A549 (cell line): ENCODE data around the gene NR1H2. TPM values are rescaled to one million over a fixed set of nuclear protein-coding genes. Genes with fewer than 3 reads are reported as not detected.

ENCODE experiments used
- ATAC-seq, 2 experiments: fragments of 200-7000 bp in 1 of 2; fragments of >200 bp in 1 of 2; cut with Nextera tagmentation in 1 of 2; cut with Tn5 transposase in 1 of 2; 3 replicates each; pipeline versions ENCODE4 v1.8.0 to v1.9.1; 2018 to 2020; ENCODE audit warnings: mild to moderate bottlenecking in 1 of 2, moderate library complexity in 1 of 2
- CTCF ChIA-PET: fragments of 300-600 bp; sonication (Branson Sonifier 250); formaldehyde crosslinking; extraction: SDS; loops from one replicate; lab custom pipeline; 2021; ENCODE audit warnings: antibody characterized with exemption, inconsistent platforms; lab: Yijun Ruan, JAX
- POLR2A ChIA-PET: fragments of 350-600 bp; formaldehyde crosslinking; extraction: SDS; loops from one replicate; lab custom pipeline; 2021; ENCODE audit warnings: antibody characterized with exemption, inconsistent platforms; lab: Yijun Ruan, JAX
- DNase-seq, 2 experiments: peaks; one replicate each; pipeline versions ENCODE4 v3.0.0 to v3.0.0-alpha.2; 2011 to 2016; ENCODE audit warnings: low read depth in 1 of 2, low spot score in 1 of 2
- FAIRE-seq: peaks from 2 replicates; lab custom pipeline; 2011; peaks lifted over from hg19 to GRCh38; lab: Jason Lieb, UNC
- H3K27ac ChIP-seq, 2 experiments: fragments of >200 bp; sonication (Bioruptor Twin); formaldehyde crosslinking; 3 replicates each; pipeline ENCODE4 v1.5.1; 2016 to 2017
- H3K4me1 ChIP-seq: fragments of >200 bp; sonication (Bioruptor Twin); formaldehyde crosslinking; 3 replicates; pipeline ENCODE4 v1.6.1; 2016
- H3K4me2 ChIP-seq: fragments of >200 bp; sonication (Bioruptor Twin); formaldehyde crosslinking; 3 replicates; pipeline ENCODE4 v1.6.1; 2016
- H3K4me3 ChIP-seq: fragments of >200 bp; sonication (Bioruptor Twin); formaldehyde crosslinking; 3 replicates; pipeline ENCODE4 v1.5.1; 2016
- H3K9me3 ChIP-seq: fragments of >200 bp; sonication (Bioruptor Twin); formaldehyde crosslinking; 3 replicates; pipeline ENCODE4 v1.6.1; 2016
- BHLHE40 ChIP-seq: IDR thresholded peaks from 2 replicates; pipeline ENCODE4 v1.6.1; 2012; ENCODE audit warnings: low read depth, low read length, inconsistent platforms
- CHD2 ChIP-seq: fragments of 150-350 bp; IDR thresholded peaks from 2 replicates; pipeline ENCODE4 v1.6.1; 2014; ENCODE audit warnings: low read length; ENCODE audit not compliant: partially characterized antibody
- E2F6 ChIP-seq: IDR thresholded peaks from 2 replicates; pipeline ENCODE4 v1.6.1; 2012; ENCODE audit warnings: low read depth, borderline replicate concordance
- EP300 ChIP-seq, 2 experiments: fragments of >200 bp; sonication (Bioruptor Twin); formaldehyde crosslinking; IDR thresholded peaks; 2 replicates in 1 of 2; 3 replicates in 1 of 2; pipeline ENCODE4 v1.6.1; 2016 to 2017
- FOXS1 ChIP-seq: fragments of 250-450 bp; sonication (Bioruptor Pico); IDR thresholded peaks from 2 replicates; pipeline ENCODE4 v1.5.0; 2020; ENCODE audit warnings: mild to moderate bottlenecking, moderate library complexity
- HOXA7 ChIP-seq: fragments of 250-450 bp; sonication (Bioruptor Pico); IDR thresholded peaks from 2 replicates; pipeline ENCODE4 v1.5.0; 2020; ENCODE audit warnings: mild to moderate bottlenecking, moderate library complexity
- MAZ ChIP-seq: fragments of 150-350 bp; IDR thresholded peaks from 2 replicates; pipeline ENCODE4 v1.6.1; 2014; ENCODE audit warnings: antibody characterized with exemption, low read depth, low read length, borderline replicate concordance
- NPAS2 ChIP-seq: fragments of 250-450 bp; sonication (Bioruptor Pico); IDR thresholded peaks from 2 replicates; pipeline ENCODE4 v1.8.0; 2022; ENCODE audit warnings: mild to moderate bottlenecking, moderate library complexity, borderline replicate concordance
- POLR2A ChIP-seq: IDR thresholded peaks from 2 replicates; pipeline ENCODE4 v1.6.1; 2012; ENCODE audit warnings: mild to moderate bottlenecking, low read length
- RARB ChIP-seq: fragments of 250-450 bp; sonication (Bioruptor Pico); IDR thresholded peaks from 2 replicates; pipeline ENCODE4 v1.8.0; 2021; ENCODE audit warnings: mild to moderate bottlenecking, moderate library complexity
- RCOR1 ChIP-seq: fragments of 150-350 bp; IDR thresholded peaks from 2 replicates; pipeline ENCODE4 v1.6.1; 2014; ENCODE audit warnings: antibody characterized with exemption, low read length, low read depth
- REST ChIP-seq: fragments of 200-600 bp; sonication (generic); IDR thresholded peaks from 2 replicates; pipeline ENCODE4 v1.6.1; 2016; ENCODE audit warnings: antibody characterized with exemption, mild to moderate bottlenecking, moderate library complexity
- RNF2 ChIP-seq: fragments of 200-600 bp; sonication (generic); IDR thresholded peaks from 2 replicates; pipeline ENCODE4 v1.6.1; 2016; ENCODE audit warnings: low read depth, mild to moderate bottlenecking, antibody characterized with exemption, moderate library complexity, borderline replicate concordance
- TFCP2L1 ChIP-seq: fragments of 250-450 bp; sonication (Bioruptor Pico); IDR thresholded peaks from 2 replicates; pipeline ENCODE4 v1.5.0; 2021; ENCODE audit warnings: mild to moderate bottlenecking
- ZNF302 ChIP-seq: fragments of 250-450 bp; sonication (Bioruptor Pico); IDR thresholded peaks from 2 replicates; pipeline ENCODE4 v1.9.0; 2021; ENCODE audit warnings: inconsistent platforms, mild to moderate bottlenecking, moderate library complexity
- WGBS: methylation state at CpG from one replicate; pipeline ENCODE4 v1.1.6; 2017; ENCODE audit errors: missing lambda C conversion rate; 5-methylcytosine and 5-hydroxymethylcytosine counted together
- polyA plus RNA-seq, 4 experiments: library from polyadenylated mRNA; depleted of rRNA in 3 of 4; stranded (reverse); fragments of >200 nt; fragmentation: RNase III in 1 of 4; extraction: RNeasy Plus Mini Kit Qiagen cat#74134 plus additional on column Dnase treatment in 1 of 4; gene quantifications; 2 replicates in 3 of 4; 3 replicates in 1 of 4; pipeline ENCODE4 v1.2.3, GENCODE V29; 2011 to 2017

Gene NR1H2
- polyA plus RNA-seq, 2 of the 4 experiments (the other 2 are of a cell fraction) = 39.3 to 67.0 TPM

- TF ChIP-seq NPAS2 (CRISPR knock-in tag) (no peak), ZNF302 (CRISPR knock-in tag) (no peak), CHD2 (no peak), FOXS1 (CRISPR knock-in tag) (no peak)
- TF ChIP-seq, all 56 proteins: peak for 0
Measured at GRCh38 chr19:50362656-50363424, 13.4 kb upstream of the NR1H2 start (continued).

- Histone ChIP-seq H3K9me3 (no peaks in the 10 kb centered on the region), H3K27ac (no peak within 1 kb of the TSS), H3K4me2 (no peak within 1 kb of the TSS), H3K4me3 (no peak within 1 kb of the TSS), H3K4me1 (peaks cover 9% of the 10 kb centered on the region)
- FAIRE-seq (no peak), ATAC-seq (no peak), DNase-seq (no peak)
- ChIA-PET CTCF (interaction anchor here (0.6 to 12.4 kb wide), 14 partner anchors 8 to 418 kb away, joined by 3 to 175 read pairs (median 4); partner anchors contain the start of genes NR1H2 and POLD1), POLR2A (no interaction called here)
- WGBS = 62% methylated on average over 11 of the region's 11 CpGs
- TF ChIP-seq POLR2A = no peak
- TF ChIP-seq EP300 (IDR thresholded peaks at IDR 0.05) = no peak
- no peak for TF ChIP-seq RNF2
- no peak for TF ChIP-seq MAZ
- TF ChIP-seq RCOR1 = no peak
- TF ChIP-seq E2F6 = no peak
- TF ChIP-seq HOXA7 = no peak
- no peak for TF ChIP-seq TFCP2L1 (CRISPR knock-in tag)
- TF ChIP-seq REST = no peak
- no peak for TF ChIP-seq BHLHE40
- no peak for TF ChIP-seq RARB (CRISPR knock-in tag)
Measured at GRCh38 chr19:50365434-50366306, 10.6 kb upstream of the NR1H2 start, which contains the start of gene NAPSA. Gene NAPSA (minus strand): TSS chr19:50365639. CDS start chr19:50365621, 18 bp downstream.
